Activated CD8-positive, alpha-beta T cell treated with anti-CD3 and anti-CD28 coated beads for 36 hours (primary cell): Measurements from ENCODE around the gene ADAMTS17. TPM values are rescaled to one million over a fixed set of nuclear protein-coding genes. Genes with fewer than 3 reads are reported as not detected.
A peak's percentile ranks its signal among the peaks of the same experiment; 100 is the strongest.

Experiments used
- ATAC-seq: fragments of 200-7000 bp; cut with Tn5 transposase; one replicate; pipeline ENCODE4 v1.10.0; 2021; ENCODE audit warnings: mild to moderate bottlenecking, moderate library complexity
- CTCF ChIA-PET: fragments of 350-600 bp; sonication (Branson Sonifier 250); formaldehyde crosslinking; loops from one replicate; lab custom pipeline; 2021; ENCODE audit warnings: antibody characterized with exemption; lab: Charles Lee
- POLR2A ChIA-PET: fragments of 350-600 bp; sonication (Branson Sonifier 250); formaldehyde crosslinking; loops from one replicate; lab custom pipeline; 2021; ENCODE audit warnings: antibody characterized with exemption; lab: Charles Lee
- DNase-seq: peaks from one replicate; pipeline ENCODE4 v3.0.0-alpha.2; 2020
- H3K27ac Mint-ChIP-seq: one replicate; pipeline ENCODE4 v1.8.0; 2021; ENCODE audit warnings: mild to moderate bottlenecking, mixed read lengths
- H3K27me3 Mint-ChIP-seq: one replicate; pipeline ENCODE4 v1.8.0; 2021; ENCODE audit warnings: mixed read lengths
- H3K36me3 Mint-ChIP-seq: one replicate; pipeline ENCODE4 v1.8.0; 2021; ENCODE audit warnings: low read depth, mixed read lengths
- H3K4me1 Mint-ChIP-seq: one replicate; pipeline ENCODE4 v1.8.0; 2021; ENCODE audit warnings: low read depth, mixed read lengths
- H3K4me3 Mint-ChIP-seq: one replicate; pipeline ENCODE4 v1.8.0; 2021; ENCODE audit warnings: mild to moderate bottlenecking, moderate library complexity, mixed read lengths
- H3K9me3 Mint-ChIP-seq: one replicate; pipeline ENCODE4 v1.8.0; 2021; ENCODE audit warnings: mixed read lengths
- intact Hi-C: fragments of 100-400 bp; cut with micrococcal nuclease; formaldehyde crosslinking; loops from one replicate; pipeline ENCODE4 v1.10.0; 2022
- total RNA-seq, 2 experiments: library from RNA; stranded (reverse); gene quantifications; one replicate each; pipeline ENCODE4 v1.2.3, GENCODE V29; 2021
- TF ChIP-seq, protein P1 (sequence below): fragments of 200-600 bp; IDR thresholded peaks from one replicate; pipeline ENCODE4 v1.8.0; 2022; ENCODE audit warnings: antibody characterized with exemption, mild to moderate bottlenecking

ADAMTS17 gene
- total RNA-seq, 2 experiments from 2014 or later, result 0.60 to 1.5 TPM

DNA sequence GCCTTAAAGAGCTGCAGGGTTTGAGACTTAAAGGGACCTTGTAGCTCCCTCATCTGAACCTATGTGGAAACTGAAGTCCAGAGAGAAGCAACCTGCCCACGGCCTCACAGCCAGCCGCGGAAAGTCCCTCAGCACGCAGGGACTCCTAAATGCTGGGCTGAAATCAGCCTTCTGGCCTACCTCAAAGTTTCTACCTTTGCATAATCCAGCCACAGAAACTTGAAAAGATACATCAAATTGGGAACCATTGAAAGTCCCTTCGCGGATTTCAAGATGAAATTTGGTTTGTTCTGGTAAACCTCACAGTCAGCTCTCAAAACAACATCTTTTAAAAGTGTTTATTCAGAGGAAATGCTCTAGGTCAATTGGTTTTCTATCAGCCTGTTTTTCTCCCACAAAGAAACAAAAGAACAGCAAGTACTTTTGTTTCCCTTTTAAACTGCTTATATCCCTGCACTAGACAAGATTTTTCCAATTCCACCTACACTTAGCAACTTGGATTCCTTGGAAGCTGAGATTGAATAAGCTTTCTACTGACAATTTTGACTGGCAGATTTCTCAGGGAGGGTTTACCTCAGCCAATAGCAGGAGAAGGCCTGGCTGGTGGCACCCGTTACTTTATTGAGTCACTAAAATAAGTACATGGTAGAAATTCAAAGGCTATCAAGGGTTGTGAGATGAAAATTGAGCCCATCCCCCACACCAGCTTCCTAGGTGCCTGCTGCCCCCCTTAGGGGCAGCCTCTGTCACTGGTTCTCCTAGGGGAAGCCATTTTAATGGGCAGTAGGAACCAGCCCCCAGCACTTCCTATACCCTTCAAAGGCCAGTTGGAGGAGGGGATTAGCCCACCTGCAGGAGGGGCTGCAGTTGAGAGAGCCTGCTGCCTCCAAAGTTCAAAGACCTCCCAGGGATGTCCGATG is 171.2 kb downstream of the ADAMTS17 start:
- CTCF ChIA-PET, result no interaction called here
- POLR2A ChIA-PET, result no interaction called here
- Mint-ChIP-seq H3K4me3 (peak overlapping the region; percentile 20), H3K9me3 (peaks cover 7% of the 10 kb centered on the region), H3K27ac (peak overlapping the region; percentile 83), H3K4me1 (peaks cover 21% of the 10 kb centered on the region), H3K27me3 (peaks cover 3% of the 10 kb centered on the region), H3K36me3 (peaks cover 2% of the 10 kb centered on the region)
- intact Hi-C loops, result no loop called here
- peak; percentile 78 for DNase-seq
- peak; percentile 87 for ATAC-seq
- TF ChIP-seq, protein P1, sequence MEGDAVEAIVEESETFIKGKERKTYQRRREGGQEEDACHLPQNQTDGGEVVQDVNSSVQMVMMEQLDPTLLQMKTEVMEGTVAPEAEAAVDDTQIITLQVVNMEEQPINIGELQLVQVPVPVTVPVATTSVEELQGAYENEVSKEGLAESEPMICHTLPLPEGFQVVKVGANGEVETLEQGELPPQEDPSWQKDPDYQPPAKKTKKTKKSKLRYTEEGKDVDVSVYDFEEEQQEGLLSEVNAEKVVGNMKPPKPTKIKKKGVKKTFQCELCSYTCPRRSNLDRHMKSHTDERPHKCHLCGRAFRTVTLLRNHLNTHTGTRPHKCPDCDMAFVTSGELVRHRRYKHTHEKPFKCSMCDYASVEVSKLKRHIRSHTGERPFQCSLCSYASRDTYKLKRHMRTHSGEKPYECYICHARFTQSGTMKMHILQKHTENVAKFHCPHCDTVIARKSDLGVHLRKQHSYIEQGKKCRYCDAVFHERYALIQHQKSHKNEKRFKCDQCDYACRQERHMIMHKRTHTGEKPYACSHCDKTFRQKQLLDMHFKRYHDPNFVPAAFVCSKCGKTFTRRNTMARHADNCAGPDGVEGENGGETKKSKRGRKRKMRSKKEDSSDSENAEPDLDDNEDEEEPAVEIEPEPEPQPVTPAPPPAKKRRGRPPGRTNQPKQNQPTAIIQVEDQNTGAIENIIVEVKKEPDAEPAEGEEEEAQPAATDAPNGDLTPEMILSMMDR, result no peak

DNA sequence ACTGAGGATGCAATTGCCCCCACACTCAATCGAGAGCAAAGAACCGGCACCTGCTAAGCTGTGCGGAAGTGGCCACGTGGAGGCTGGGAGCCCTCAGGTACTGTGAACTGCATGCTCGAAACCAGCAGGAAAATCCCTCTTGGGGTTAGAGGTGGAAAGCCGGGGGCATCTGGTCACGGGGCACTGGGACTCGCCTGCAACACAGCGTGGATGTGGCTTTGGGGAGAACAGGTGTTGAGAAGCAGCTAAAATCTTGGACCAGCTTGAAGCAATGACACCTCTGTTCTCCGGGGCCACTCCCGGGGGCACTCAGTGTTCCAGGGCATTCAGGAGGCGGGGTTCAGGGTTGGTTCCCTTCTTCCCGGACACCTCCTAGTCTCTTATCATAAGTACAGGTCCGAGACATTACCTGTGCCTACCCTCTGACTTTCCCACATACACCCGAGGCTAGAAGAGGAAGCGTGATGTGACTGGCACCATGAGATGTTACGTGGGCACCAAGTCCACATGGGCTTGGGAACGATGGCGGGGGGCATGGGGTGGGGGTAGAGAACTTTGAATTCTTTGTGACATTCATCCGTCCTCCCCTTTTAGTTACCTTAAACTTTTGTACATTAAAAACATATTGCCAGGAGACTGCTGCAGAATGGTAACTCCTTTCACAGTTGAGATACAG is 172.0 kb downstream of the ADAMTS17 start:
- ChIA-PET POLR2A (interaction anchor here (0.7 kb wide), 1 partner anchor 8 kb away, joined by 3 read pairs; no protein-coding TSS in a partner anchor), CTCF (no interaction called here)
- H3K36me3 Mint-ChIP-seq, result peaks cover 2% of the 10 kb centered on the region
- no peak for DNase-seq
- no peak overlapping the region for H3K4me3 Mint-ChIP-seq
- TF ChIP-seq, protein P1, result no peak
- H3K27ac Mint-ChIP-seq, result peak overlapping the region; percentile 83
- intact Hi-C loops, result no loop called here
- H3K4me1 Mint-ChIP-seq, result peaks cover 21% of the 10 kb centered on the region
- no peak for ATAC-seq
- peaks cover 7% of the 10 kb centered on the region for H3K9me3 Mint-ChIP-seq
- peaks cover 3% of the 10 kb centered on the region for H3K27me3 Mint-ChIP-seq

DNA sequence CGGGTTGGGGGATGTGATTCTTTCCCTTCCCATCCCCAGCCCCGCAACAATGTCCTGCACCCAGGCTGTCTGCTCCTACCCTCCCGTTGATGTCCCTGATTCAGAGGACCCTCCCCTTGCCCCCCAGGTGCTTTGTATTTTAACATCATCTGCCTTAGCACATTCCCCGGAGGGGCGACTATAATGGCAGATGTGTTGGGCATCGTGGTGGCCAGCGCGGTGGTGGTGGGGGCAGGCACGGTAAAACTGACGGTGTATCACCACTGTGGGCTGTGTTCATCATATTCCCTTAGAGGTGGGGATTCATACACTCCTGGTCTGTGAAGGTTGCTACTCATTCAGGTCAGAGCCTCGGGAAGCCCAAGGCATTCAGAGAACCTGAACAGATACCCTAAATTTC is 173.0 kb downstream of the ADAMTS17 start:
- no peak for ATAC-seq
- Mint-ChIP-seq H3K9me3 (peaks cover 5% of the 10 kb centered on the region), H3K4me1 (peaks cover 21% of the 10 kb centered on the region), H3K27ac (no peak overlapping the region), H3K27me3 (peaks cover 3% of the 10 kb centered on the region), H3K36me3 (peaks cover 2% of the 10 kb centered on the region), H3K4me3 (no peak overlapping the region)
- DNase-seq, result no peak
- POLR2A ChIA-PET, result no interaction called here
- CTCF ChIA-PET, result no interaction called here
- intact Hi-C loops, result no loop called here
- TF ChIP-seq, protein P1, result no peak

DNA sequence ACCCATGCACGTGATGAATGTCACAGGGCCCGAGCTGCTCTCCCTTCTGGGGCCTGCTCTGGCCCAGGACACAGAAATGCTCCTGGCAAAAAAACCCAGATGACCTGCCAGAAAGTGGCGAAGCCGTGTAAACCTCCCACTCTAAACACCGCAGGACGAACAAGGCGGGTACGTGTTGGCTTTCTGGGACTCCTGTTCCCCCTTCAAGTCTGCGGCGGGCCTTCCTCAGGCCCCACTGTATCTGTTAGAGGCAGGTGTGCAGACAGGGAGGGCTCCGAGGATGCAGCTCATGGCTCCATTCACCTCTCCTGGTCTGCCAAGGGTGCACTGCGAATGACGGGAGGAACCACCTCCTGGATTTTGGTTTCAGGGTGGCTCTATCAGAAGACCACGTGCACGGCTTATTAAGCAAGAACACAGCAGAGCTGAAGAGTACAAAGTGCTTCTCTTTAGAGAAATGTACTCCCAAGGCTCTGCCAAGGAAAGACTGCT is 173.8 kb downstream of the ADAMTS17 start:
- TF ChIP-seq, protein P1, result no peak
- POLR2A ChIA-PET, result no interaction called here

More for the DNA sequence above, 173.8 kb downstream of the ADAMTS17 start:
- ATAC-seq (no peak), DNase-seq (no peak)
- intact Hi-C loops, result no loop called here
- no peak overlapping the region for H3K27ac Mint-ChIP-seq
- H3K27me3 Mint-ChIP-seq, result peaks cover 3% of the 10 kb centered on the region
- peaks cover 2% of the 10 kb centered on the region for H3K36me3 Mint-ChIP-seq
- peaks cover 21% of the 10 kb centered on the region for H3K4me1 Mint-ChIP-seq
- H3K4me3 Mint-ChIP-seq, result no peak overlapping the region
- CTCF ChIA-PET, result no interaction called here
- peaks cover 5% of the 10 kb centered on the region for H3K9me3 Mint-ChIP-seq
